ENCODE measurements around the gene TSPAN6. TPM values are rescaled to one million over a fixed set of nuclear protein-coding genes. Genes with fewer than 3 reads are reported as not detected.

Gene TSPAN6
- total and polyA plus RNA-seq, 12 donors, result 12.5 to 70.4 (median 26.2) TPM

DNA sequence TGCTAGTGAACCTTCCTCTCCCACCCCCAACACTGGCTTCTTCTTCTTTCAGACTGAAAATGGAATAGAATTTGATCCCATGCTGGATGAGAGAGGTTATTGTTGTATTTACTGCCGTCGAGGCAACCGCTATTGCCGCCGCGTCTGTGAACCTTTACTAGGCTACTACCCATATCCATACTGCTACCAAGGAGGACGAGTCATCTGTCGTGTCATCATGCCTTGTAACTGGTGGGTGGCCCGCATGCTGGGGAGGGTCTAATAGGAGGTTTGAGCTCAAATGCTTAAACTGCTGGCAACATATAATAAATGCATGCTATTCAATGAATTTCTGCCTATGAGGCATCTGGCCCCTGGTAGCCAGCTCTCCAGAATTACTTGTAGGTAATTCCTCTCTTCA lies 37.1 kb downstream of the TSPAN6 start:
- DNase-seq, result no peak
- no peak for TF ChIP-seq POLR2A (IDR thresholded peaks at IDR 0.05)
- TF ChIP-seq, protein P1, sequence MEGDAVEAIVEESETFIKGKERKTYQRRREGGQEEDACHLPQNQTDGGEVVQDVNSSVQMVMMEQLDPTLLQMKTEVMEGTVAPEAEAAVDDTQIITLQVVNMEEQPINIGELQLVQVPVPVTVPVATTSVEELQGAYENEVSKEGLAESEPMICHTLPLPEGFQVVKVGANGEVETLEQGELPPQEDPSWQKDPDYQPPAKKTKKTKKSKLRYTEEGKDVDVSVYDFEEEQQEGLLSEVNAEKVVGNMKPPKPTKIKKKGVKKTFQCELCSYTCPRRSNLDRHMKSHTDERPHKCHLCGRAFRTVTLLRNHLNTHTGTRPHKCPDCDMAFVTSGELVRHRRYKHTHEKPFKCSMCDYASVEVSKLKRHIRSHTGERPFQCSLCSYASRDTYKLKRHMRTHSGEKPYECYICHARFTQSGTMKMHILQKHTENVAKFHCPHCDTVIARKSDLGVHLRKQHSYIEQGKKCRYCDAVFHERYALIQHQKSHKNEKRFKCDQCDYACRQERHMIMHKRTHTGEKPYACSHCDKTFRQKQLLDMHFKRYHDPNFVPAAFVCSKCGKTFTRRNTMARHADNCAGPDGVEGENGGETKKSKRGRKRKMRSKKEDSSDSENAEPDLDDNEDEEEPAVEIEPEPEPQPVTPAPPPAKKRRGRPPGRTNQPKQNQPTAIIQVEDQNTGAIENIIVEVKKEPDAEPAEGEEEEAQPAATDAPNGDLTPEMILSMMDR (IDR thresholded peaks at IDR 0.05), result no peak
- WGBS, 4 donors, result 78 to 95% (median 86%) methylated on average over 9 of the region's 9 CpGs
- H3K36me3 ChIP-seq (replicated peaks in 1 of 2), result no peaks in the 10 kb centered on the region
- no peaks in the 10 kb centered on the region for H3K9me3 ChIP-seq (replicated peaks in 1 of 3)
- no peaks in the 10 kb centered on the region for H3K27me3 ChIP-seq
- no peak overlapping the region for H3K27ac ChIP-seq
- intact Hi-C loops (cut with DNase I), result no loop called here
- H3K4me3 ChIP-seq, result no peak overlapping the region
- no peaks in the 10 kb centered on the region for H3K4me1 ChIP-seq (replicated peaks in 1 of 2)

DNA sequence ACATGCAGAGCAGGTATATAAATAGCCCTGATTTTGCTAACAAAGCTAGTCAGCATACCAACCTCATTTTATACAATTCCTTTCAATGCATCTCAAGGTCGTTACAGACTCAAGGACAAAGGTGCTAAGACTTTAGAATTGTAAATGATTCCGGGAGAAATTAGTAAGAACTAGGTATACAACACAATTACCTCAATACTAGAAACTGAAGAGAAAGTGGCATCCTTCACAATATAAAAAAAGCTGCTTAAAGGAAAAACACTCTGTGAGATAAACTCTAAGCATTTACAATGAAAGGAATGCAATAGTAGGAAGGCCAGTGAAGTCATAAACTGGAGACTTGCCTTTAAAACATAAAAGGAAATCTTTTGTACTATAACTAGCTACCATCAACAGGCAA lies 40.0 kb downstream of the TSPAN6 start:
- intact Hi-C loops (cut with DNase I), result no loop called here
- Histone ChIP-seq H3K27ac (no peak overlapping the region), H3K27me3 (peaks cover 11% of the 10 kb centered on the region), H3K4me3 (no peak overlapping the region), H3K9me3 (replicated peaks in 1 of 3) (no peaks in the 10 kb centered on the region), H3K36me3 (replicated peaks in 1 of 2) (no peaks in the 10 kb centered on the region), H3K4me1 (replicated peaks in 1 of 2) (no peaks in the 10 kb centered on the region)
- WGBS, 4 donors, result 38 to 63% (median 44%) methylated on average over 2 of the region's 2 CpGs
- TF ChIP-seq, protein P1 (IDR thresholded peaks at IDR 0.05), result no peak
- TF ChIP-seq POLR2A (IDR thresholded peaks at IDR 0.05), result no peak
- DNase-seq, result no peak

DNA sequence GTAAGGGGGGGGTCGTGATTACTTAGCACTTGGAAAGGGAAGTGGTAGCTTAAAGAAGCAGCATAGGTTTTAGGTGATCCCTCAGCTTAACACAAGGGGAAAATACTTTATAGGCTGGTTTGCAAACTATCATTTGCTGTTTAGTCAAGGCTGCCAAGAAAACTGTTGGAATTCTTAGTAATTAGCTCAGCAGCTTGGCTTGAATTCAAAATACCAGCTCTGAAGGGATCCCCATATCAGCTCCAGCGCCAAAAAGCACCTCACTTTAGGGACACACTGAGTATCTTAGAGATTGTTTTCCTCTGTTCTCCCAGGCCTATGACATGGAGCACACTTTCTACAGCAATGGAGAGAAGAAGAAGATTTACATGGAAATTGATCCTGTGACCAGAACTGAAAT lies 43.0 kb downstream of the TSPAN6 start:
- Histone ChIP-seq H3K9me3 (replicated peaks in 1 of 3) (no peaks in the 10 kb centered on the region), H3K36me3 (replicated peaks in 1 of 2) (no peaks in the 10 kb centered on the region), H3K4me3 (no peak overlapping the region), H3K27me3 (peaks cover 17% of the 10 kb centered on the region), H3K4me1 (replicated peaks in 1 of 2) (no peaks in the 10 kb centered on the region), H3K27ac (no peak overlapping the region)
- no peak for TF ChIP-seq POLR2A (IDR thresholded peaks at IDR 0.05)
- TF ChIP-seq, protein P1 (IDR thresholded peaks at IDR 0.05), result no peak
- DNase-seq, result no peak
- intact Hi-C loops (cut with DNase I), result no loop called here
- 5 to 30% (median 24%) methylated on average over 2 of the region's 2 CpGs for WGBS, 4 donors

DNA sequence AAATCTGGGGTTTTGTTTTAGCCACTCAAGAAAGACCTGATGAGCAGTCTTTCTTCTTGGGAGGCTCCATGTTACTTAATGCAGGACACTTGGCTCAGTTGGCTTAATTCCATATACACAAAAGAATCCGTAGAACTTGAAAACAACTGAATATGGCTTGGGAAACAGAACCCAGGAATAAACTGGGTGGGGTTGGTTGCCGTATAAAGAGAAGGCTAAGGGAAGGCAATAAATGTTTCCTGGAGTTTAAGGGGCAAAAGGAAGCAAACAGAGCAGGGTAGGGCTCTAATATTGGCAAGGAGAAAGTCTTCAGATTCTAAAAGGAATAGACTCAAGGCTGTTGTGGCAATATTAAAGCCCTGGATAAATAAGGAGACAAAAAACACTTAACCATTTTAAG lies 43.5 kb downstream of the TSPAN6 start:
- intact Hi-C loops (cut with DNase I), result no loop called here
- Histone ChIP-seq H3K27ac (no peak overlapping the region), H3K9me3 (replicated peaks in 1 of 3) (no peaks in the 10 kb centered on the region), H3K27me3 (peaks cover 17% of the 10 kb centered on the region), H3K4me3 (no peak overlapping the region), H3K36me3 (replicated peaks in 1 of 2) (no peaks in the 10 kb centered on the region), H3K4me1 (replicated peaks in 1 of 2) (no peaks in the 10 kb centered on the region)
- no peak for TF ChIP-seq POLR2A (IDR thresholded peaks at IDR 0.05)
- TF ChIP-seq, protein P1 (IDR thresholded peaks at IDR 0.05), result no peak
- no peak for DNase-seq
- WGBS, 4 donors, result 37 to 58% (median 51%) methylated on average over 2 of the region's 2 CpGs

Measured in adrenal gland (tissue), 12 donors.